Measurements from ENCODE around the gene CTXN2. TPM values are rescaled to one million over a fixed set of nuclear protein-coding genes. Genes with fewer than 3 reads are reported as not detected.
A peak's percentile ranks its signal among the peaks of the same experiment; 100 is the strongest.

The CTXN2 gene
- total RNA-seq, 1 experiment from 2014 or later = not detected

- no peaks in the 10 kb centered on the region for H3K4me1 ChIP-seq
- H3K27me3 ChIP-seq = no peaks in the 10 kb centered on the region
- H3K27ac ChIP-seq = no peak overlapping the region
- no peak for DNase-seq
- no peak overlapping the region for H3K4me3 ChIP-seq
- no peaks in the 10 kb centered on the region for H3K36me3 ChIP-seq
- H3K9me3 ChIP-seq (replicated peaks) = no peaks in the 10 kb centered on the region
Observed at GRCh38 chr15:48182749-48183148, 8.7 kb upstream of the CTXN2 start.

GRCh38 chr15:48185529-48185928 is 5.9 kb upstream of the CTXN2 start:
- DNase-seq = no peak
- H3K27ac ChIP-seq = no peak overlapping the region
- H3K9me3 ChIP-seq (replicated peaks) = no peaks in the 10 kb centered on the region
- H3K4me1 ChIP-seq = no peaks in the 10 kb centered on the region
- H3K4me3 ChIP-seq = no peak overlapping the region
- no peaks in the 10 kb centered on the region for H3K36me3 ChIP-seq
- H3K27me3 ChIP-seq = no peaks in the 10 kb centered on the region

- H3K27ac ChIP-seq = no peak overlapping the region
- H3K36me3 ChIP-seq = no peaks in the 10 kb centered on the region
- DNase-seq = no peak
- no peaks in the 10 kb centered on the region for H3K27me3 ChIP-seq
- no peaks in the 10 kb centered on the region for H3K4me1 ChIP-seq
- H3K9me3 ChIP-seq (replicated peaks) = no peaks in the 10 kb centered on the region
- no peak overlapping the region for H3K4me3 ChIP-seq
Observed at GRCh38 chr15:48186271-48186670, 5.2 kb upstream of the CTXN2 start.

GRCh38 chr15:48190932-48191573 is 412 bp upstream of the CTXN2 start:
- Histone ChIP-seq H3K4me3 (no peak overlapping the region), H3K27me3 (no peaks in the 10 kb centered on the region), H3K9me3 (replicated peaks) (no peaks in the 10 kb centered on the region), H3K36me3 (no peaks in the 10 kb centered on the region), H3K4me1 (no peaks in the 10 kb centered on the region), H3K27ac (no peak overlapping the region)
- DNase-seq = peak; percentile 71 to 75

- no peaks in the 10 kb centered on the region for H3K27me3 ChIP-seq
- H3K4me3 ChIP-seq = no peak overlapping the region
- H3K36me3 ChIP-seq = no peaks in the 10 kb centered on the region
- no peaks in the 10 kb centered on the region for H3K9me3 ChIP-seq (replicated peaks)
- H3K27ac ChIP-seq = no peak overlapping the region
- no peaks in the 10 kb centered on the region for H3K4me1 ChIP-seq
- no peak for DNase-seq
Observed at GRCh38 chr15:48202068-48202467, 10.6 kb downstream of the CTXN2 start.

- Histone ChIP-seq H3K4me1 (no peaks in the 10 kb centered on the region), H3K27me3 (no peaks in the 10 kb centered on the region), H3K27ac (no peak within 1 kb of the TSS), H3K4me3 (no peak within 1 kb of the TSS), H3K36me3 (no peaks in the 10 kb centered on the region), H3K9me3 (replicated peaks) (no peaks in the 10 kb centered on the region)
- DNase-seq = no peak
Observed at GRCh38 chr15:48205981-48206380, 14.5 kb downstream of the CTXN2 start, which contains the start of gene SLC12A1. SLC12A1 (plus strand) TSS chr15:48206302; CDS start chr15:48207720, 1,418 bp downstream.

GRCh38 chr15:48221261-48221660 is 29.8 kb downstream of the CTXN2 start:
- Histone ChIP-seq H3K27me3 (no peaks in the 10 kb centered on the region), H3K27ac (no peak overlapping the region), H3K4me1 (no peaks in the 10 kb centered on the region), H3K4me3 (no peak overlapping the region), H3K36me3 (no peaks in the 10 kb centered on the region), H3K9me3 (replicated peaks) (no peaks in the 10 kb centered on the region)
- no peak for DNase-seq

- Histone ChIP-seq H3K4me1 (no peaks in the 10 kb centered on the region), H3K27ac (no peak overlapping the region), H3K36me3 (no peaks in the 10 kb centered on the region), H3K4me3 (no peak overlapping the region), H3K27me3 (no peaks in the 10 kb centered on the region), H3K9me3 (replicated peaks) (no peaks in the 10 kb centered on the region)
- no peak for DNase-seq
Observed at GRCh38 chr15:48221885-48222284, 30.4 kb downstream of the CTXN2 start.

GRCh38 chr15:48222627-48223026 is 31.2 kb downstream of the CTXN2 start:
- H3K9me3 ChIP-seq (replicated peaks) = no peaks in the 10 kb centered on the region
- no peak for DNase-seq
- H3K27ac ChIP-seq = no peak overlapping the region
- no peaks in the 10 kb centered on the region for H3K27me3 ChIP-seq
- H3K4me3 ChIP-seq = no peak overlapping the region
- H3K36me3 ChIP-seq = no peaks in the 10 kb centered on the region
- H3K4me1 ChIP-seq = no peaks in the 10 kb centered on the region

- Histone ChIP-seq H3K27me3 (no peaks in the 10 kb centered on the region), H3K27ac (no peak overlapping the region), H3K9me3 (replicated peaks) (no peaks in the 10 kb centered on the region), H3K4me3 (no peak overlapping the region), H3K4me1 (no peaks in the 10 kb centered on the region), H3K36me3 (no peaks in the 10 kb centered on the region)
- no peak for DNase-seq
Observed at GRCh38 chr15:48225771-48226170, 34.3 kb downstream of the CTXN2 start.

- Histone ChIP-seq H3K27ac (no peak overlapping the region), H3K27me3 (no peaks in the 10 kb centered on the region), H3K9me3 (replicated peaks) (no peaks in the 10 kb centered on the region), H3K4me3 (no peak overlapping the region), H3K36me3 (no peaks in the 10 kb centered on the region), H3K4me1 (no peaks in the 10 kb centered on the region)
- no peak for DNase-seq
Observed at GRCh38 chr15:48230498-48230897, 39.0 kb downstream of the CTXN2 start.

GRCh38 chr15:48233246-48233645 is 41.8 kb downstream of the CTXN2 start:
- H3K9me3 ChIP-seq (replicated peaks) = no peaks in the 10 kb centered on the region
- H3K27ac ChIP-seq = no peak overlapping the region
- no peak for DNase-seq
- H3K4me1 ChIP-seq = no peaks in the 10 kb centered on the region
- no peak overlapping the region for H3K4me3 ChIP-seq
- H3K36me3 ChIP-seq = no peaks in the 10 kb centered on the region
- H3K27me3 ChIP-seq = no peaks in the 10 kb centered on the region

GRCh38 chr15:48239334-48239733 is 47.9 kb downstream of the CTXN2 start:
- H3K27me3 ChIP-seq = no peaks in the 10 kb centered on the region
- no peaks in the 10 kb centered on the region for H3K4me1 ChIP-seq
- H3K4me3 ChIP-seq = no peak overlapping the region
- no peak overlapping the region for H3K27ac ChIP-seq
- no peak for DNase-seq
- H3K9me3 ChIP-seq (replicated peaks) = no peaks in the 10 kb centered on the region
- H3K36me3 ChIP-seq = no peaks in the 10 kb centered on the region

- Histone ChIP-seq H3K4me3 (no peak overlapping the region), H3K27me3 (no peaks in the 10 kb centered on the region), H3K36me3 (no peaks in the 10 kb centered on the region), H3K9me3 (replicated peaks) (no peaks in the 10 kb centered on the region), H3K27ac (no peak overlapping the region), H3K4me1 (no peaks in the 10 kb centered on the region)
- no peak for DNase-seq
Observed at GRCh38 chr15:48242015-48242414, 50.5 kb downstream of the CTXN2 start.

- Histone ChIP-seq H3K36me3 (no peaks in the 10 kb centered on the region), H3K4me1 (no peaks in the 10 kb centered on the region), H3K27me3 (no peaks in the 10 kb centered on the region), H3K27ac (no peak overlapping the region), H3K4me3 (no peak overlapping the region), H3K9me3 (replicated peaks) (no peaks in the 10 kb centered on the region)
- DNase-seq = no peak
Observed at GRCh38 chr15:48242535-48242934, 51.1 kb downstream of the CTXN2 start.

GRCh38 chr15:48244921-48245320 is 53.5 kb downstream of the CTXN2 start:
- Histone ChIP-seq H3K4me1 (no peaks in the 10 kb centered on the region), H3K9me3 (replicated peaks) (no peaks in the 10 kb centered on the region), H3K27me3 (no peaks in the 10 kb centered on the region), H3K36me3 (no peaks in the 10 kb centered on the region), H3K27ac (no peak overlapping the region), H3K4me3 (no peak overlapping the region)
- no peak for DNase-seq
